ENCODE measurements around the gene CEBPA.

GRCh38 chr19:33345163-33345562 lies 42.8 kb upstream of the CEBPA start:
- TF ChIP-seq EP300 (IDR thresholded peaks at IDR 0.05) (no peak), POLR2A (IDR thresholded peaks at IDR 0.05) (no peak), CTCF (IDR thresholded peaks at IDR 0.05) (no peak)
